GM19438 (cell line): ENCODE results near the gene ZSCAN31.

Experiments
- ATAC-seq: cut with Tn5 transposase; IDR thresholded peaks from one replicate; pipeline ENCODE4 v1.9.1; 2021; ENCODE audit warnings: low read depth; ENCODE audit not compliant: unreplicated experiment

The ZSCAN31 gene

DNA sequence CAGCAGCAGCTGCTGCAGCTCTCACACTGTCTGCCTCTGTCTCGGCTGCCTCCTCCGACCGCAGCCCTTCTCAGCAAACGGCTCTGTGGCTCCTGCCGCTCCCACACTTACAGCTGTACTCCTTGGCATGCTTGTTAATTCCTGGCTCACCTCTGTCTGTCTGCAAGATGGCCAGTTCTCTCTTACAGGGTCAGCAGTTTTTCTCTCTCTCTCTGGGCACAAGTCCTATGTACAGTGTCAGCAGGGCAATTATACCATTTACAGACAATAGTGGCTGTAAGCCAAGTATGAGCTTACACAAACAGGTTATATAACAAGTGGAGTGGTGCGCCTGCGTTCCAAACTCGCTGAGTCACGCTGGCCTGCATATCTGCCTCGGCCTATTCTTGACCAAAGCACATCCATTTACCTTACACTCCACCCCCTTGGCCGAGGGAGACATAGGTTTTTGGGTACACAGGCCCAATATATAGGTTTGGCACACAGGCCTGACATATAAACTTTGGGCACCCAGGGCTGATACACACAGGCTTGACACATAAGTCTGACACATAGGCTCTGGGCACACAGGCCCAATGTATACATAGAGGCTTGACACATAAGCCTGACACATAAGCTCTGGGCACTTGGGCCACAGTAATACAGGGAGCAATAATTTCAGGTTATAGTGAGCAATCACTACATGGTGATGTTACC lies 18.2 kb upstream of the ZSCAN31 start:
- no peak for ATAC-seq

DNA sequence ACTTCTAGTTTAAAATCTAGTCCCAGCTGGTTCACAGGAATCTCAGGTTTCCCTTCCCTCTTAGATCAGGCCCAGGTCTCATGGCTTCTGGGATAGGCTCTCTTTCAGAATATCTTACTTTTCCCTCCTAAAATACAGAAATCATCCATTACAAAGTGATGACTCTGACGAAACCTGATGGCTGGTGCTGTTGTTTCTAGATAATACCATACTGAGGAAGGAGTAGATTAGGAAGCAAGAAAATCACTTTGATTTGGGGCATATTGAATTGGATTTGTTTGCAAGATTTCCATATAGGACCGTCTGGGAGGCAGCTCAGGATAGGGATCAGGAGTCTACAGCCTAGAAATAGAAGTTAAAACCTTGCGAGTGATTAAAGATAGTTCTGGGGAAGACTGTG lies 17.4 kb upstream of the ZSCAN31 start:
- ATAC-seq: no peak

- ATAC-seq: no peak
These were observed 15.6 kb upstream of the ZSCAN31 start for GRCh38 chr6:28351493-28351925.

GRCh38 chr6:28351087-28351486 lies 15.1 kb upstream of the ZSCAN31 start:
- ATAC-seq: no peak

DNA sequence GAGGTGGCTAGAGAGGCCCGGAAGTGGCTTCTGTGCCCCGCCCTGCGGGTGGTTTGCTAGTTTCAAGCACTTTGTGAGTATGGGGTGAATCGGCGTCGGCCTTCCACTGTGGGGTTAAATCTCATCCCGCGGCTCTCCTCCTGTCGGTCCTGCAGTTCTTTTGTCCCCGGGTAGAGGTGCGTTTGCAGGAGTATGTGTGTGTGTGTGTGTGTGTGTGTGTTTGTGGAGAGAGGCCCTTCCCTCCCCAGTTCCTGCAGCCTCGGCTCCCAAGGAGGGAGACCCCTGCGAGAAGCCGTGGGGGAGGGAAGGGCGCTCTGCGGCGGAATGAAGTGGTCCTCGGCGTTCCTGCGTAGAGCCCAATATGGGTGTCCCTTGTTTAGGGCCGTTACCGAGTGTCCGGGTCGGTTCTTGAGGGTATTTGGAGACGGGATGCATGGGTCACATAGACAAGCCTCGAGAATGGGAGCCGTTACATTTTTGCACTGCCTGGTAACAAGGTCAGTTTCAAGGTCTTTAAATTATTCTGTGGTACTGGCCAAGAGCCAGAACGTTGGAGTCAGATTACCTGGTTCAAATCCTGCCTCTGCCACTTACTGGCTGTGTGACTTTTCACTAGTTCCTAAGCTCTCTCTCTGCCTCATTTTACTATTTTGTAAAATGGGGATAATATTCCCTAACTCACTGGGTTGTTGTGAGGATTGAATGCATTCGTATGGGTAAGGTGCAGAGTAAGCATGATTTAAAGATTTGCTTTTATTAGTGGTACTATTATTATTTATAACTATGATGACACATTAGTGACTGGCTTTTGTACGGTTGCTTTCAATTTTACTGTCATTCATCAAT lies 14.2 kb upstream of the ZSCAN31 start, which contains the start of gene ZKSCAN3:
Gene ZKSCAN3 (plus strand): TSS at position 56 of the 846 bp plus-strand sequence. CDS start 9,640 bp downstream, outside the sequence.
- ATAC-seq: peak; percentile 95

DNA sequence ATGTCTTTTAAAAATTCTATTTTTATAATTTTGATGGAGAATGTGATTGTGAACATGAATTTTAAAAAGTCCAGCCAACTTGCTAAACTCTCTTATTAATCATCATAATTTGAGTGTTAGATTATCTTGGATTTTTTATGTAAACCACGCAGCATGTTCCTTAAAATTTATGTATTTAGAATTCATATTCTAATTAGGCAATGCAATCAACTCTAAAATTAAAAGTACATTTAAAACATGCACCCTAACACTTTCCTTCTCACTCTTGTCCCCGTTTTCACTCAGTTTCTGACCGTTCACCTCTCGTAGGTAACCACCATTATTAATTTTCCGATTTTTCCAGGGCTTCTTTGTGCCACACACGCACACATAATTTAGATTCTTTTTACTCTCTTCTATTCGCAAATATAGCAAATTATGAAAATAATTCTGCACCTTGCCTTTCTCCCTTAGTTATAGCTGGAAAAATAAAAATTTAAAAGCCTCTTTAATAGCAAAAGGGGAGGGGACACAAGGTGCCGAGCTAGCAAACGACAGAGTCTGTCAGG lies 13.5 kb upstream of the ZSCAN31 start:
- ATAC-seq: no peak

DNA sequence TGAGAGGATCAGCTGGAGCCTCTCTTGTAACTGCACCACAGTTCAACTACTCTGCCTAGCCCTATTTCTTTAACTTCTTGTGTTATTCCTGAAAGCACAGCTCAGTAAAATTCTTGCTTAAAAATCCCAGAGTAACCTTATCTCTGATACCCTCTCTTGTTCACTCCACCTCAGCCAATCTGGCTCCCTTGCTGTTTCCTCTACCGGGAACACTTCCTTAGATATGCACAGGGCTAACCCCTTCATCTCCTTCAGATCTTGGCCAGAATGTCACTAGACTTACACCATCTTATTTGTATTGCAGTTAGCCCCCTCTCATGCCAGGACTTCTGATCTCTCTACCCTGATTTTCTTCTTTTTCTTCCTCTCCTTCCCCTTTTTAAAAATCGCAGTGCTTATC lies 11.2 kb upstream of the ZSCAN31 start:
- ATAC-seq: no peak

DNA sequence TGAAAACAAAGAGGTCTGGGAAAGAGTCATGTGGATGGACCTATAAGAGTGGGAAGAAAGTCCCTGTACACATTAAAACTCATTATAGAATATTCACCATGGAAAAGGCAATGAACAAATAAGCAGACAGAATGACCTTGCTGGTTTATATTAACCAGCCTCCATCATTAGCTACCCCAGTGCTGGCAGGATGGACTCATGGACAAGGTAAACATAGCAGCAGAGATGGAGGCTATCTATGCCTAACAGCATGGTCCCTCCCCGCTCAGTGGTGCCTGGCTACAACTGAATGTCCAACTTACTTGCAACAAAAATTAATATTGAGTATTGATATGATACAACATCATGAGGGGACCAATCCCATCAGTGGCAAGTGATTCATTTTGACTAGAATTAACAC lies 9.3 kb upstream of the ZSCAN31 start:
- ATAC-seq: no peak

- ATAC-seq: no peak
These were observed 8.1 kb upstream of the ZSCAN31 start for GRCh38 chr6:28343898-28344677.

DNA sequence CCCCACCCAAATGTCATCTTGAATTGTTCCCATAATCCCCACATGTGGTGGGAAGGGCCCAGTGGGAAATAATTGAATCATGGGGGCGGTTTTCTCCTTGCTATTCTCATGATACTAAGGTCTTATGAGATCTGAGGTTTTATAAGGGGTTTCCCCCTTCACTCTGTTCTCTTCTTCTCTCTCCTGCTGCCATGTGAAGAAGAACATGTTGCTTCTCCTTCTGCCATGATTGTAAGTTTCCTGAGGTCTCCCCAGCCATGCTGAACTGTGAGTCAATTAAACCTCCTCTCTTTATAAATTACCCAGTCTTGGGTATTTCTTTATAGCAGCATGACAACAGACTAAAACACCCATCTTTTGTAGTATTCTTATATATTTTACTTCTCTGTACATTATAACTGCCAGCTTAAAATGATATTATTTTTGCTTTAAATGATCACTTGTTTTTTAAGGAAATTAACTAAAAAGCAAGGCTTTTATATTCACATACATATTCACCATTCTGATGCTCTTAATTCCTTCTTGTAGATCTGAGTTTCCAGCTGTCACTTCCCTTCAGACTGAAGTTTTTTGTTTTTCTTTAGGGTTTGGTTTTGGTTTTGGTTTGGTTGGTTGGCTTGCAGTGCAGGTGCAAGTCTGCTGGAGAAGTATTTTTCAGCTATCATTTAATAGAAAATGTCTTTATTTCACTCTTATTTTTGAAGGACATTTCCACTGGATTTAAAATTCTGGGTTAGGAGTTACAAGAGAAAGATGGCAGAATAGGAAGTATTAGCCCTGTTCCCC lies 4.6 kb upstream of the ZSCAN31 start:
- no peak for ATAC-seq

DNA sequence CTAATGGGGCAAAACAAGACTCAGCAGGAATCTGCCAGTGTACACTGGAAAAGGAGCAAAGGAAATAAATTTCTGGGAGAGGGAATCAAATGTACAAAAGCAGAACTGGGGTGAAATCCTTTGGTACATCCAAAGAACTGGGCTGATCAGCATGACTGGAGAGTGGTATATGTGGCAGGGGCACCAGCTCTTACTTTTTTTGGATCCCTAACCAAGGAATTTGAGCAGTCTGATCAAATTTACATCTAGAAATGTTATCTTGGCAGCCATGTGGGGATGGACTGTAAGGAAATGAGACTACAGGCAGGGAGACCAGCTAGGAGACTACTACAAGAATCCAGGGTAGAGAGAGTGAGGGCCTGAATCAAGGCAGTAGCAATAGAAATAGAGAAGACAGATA lies 1.2 kb upstream of the ZSCAN31 start:
- ATAC-seq: no peak

DNA sequence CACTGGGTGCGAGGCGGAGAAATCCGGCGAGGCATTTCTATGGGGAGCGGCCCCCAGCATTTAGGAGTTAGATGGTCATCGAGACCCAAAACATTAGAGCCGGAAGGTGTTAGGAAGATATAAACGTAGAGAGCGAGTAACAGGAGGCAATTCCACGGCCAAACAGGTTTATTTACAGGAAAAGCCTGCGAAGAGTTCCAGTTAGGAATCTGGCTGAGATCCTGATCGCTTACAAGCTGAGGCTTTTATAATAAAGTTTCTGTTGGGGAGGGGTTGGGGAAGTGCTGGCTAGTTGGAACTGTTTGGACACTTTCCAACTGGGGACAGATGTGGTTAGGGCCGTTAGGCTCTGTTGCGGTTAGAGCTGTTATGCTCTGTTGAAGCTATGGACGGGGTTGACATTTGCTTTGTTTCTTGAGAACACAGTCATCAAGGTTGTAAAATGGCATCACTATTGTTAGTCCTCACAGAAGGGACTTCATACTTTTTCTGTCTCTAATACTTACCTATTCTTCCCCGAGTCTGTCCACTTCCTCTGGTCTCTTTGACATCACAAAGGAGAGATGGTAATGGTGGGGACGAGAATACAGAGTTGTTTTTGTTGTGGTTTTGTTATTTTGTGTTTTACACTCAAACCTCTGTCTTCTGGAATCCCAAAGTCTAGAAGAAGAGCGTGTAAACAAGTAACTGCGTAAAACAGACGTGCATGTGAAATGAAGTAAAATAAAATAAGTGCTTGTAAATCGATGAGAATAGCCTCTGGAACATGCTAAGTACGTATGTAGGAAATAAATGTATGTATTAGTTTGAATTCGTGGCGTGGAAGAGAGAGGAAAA lies 554 bp upstream of the ZSCAN31 start:
- ATAC-seq: peak; percentile 30

GRCh38 chr6:28335040-28335563 lies 846 bp downstream of the ZSCAN31 start:
- no peak for ATAC-seq

- ATAC-seq: no peak
These were observed 1.5 kb downstream of the ZSCAN31 start for GRCh38 chr6:28334286-28335039.

GRCh38 chr6:28333599-28334018 lies 2.3 kb downstream of the ZSCAN31 start:
- ATAC-seq: no peak

- no peak for ATAC-seq
These were observed 2.9 kb downstream of the ZSCAN31 start for GRCh38 chr6:28333047-28333446.

GRCh38 chr6:28330041-28330440 lies 5.9 kb downstream of the ZSCAN31 start:
- no peak for ATAC-seq

DNA sequence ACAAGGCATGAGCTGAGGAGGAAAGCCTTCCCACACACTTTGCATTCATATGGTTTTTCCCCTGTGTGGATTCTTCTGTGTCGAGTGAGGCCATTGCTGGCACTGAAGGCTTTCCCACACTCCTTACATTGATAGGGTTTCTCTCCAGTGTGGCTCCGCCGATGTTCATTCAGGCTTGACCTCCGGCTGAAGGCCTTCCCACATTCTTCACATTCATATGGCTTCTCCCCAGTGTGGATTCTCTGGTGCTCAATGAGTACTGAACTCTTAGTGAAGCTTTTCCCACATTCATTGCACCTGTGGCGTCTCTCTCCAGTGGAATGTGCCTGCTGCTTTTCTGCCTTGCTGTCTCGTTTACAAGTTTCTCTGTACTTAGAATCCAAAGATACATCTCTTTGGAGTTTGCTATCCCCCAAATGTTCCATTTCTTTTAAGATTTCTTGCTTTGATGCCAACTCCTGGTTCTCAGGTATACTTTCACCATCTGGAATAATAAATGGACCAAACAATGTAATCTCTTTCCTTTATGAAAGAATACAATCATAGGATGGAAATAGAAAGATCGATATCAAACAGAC lies 9.5 kb downstream of the ZSCAN31 start:
- no peak for ATAC-seq
